ENCODE results near the gene DUSP22.

The DUSP22 gene

DNA sequence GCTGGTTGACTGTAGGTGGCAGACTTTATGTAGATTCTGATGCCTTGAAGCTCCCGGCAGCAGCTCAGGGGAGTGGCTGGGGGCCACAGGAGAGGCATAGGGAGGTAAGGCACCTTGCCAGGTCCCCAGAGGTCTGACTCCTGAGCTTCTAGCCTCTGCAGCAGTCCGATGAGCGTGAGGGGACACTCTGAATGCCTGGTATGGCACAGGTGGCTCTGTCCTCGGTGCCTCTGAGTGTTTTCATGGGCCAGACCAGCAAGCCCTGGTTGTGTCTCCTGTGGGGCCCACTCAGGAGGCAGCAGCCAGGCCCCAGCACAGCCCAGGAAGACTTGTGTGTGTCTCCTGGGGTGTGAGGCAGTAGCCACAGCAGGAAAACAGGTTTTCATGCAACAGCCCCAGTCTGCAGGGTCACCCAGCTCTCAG is 59.6 kb downstream of the DUSP22 start:
- DNase-seq (ENCODE audit: low spot score), result no peak

DNA sequence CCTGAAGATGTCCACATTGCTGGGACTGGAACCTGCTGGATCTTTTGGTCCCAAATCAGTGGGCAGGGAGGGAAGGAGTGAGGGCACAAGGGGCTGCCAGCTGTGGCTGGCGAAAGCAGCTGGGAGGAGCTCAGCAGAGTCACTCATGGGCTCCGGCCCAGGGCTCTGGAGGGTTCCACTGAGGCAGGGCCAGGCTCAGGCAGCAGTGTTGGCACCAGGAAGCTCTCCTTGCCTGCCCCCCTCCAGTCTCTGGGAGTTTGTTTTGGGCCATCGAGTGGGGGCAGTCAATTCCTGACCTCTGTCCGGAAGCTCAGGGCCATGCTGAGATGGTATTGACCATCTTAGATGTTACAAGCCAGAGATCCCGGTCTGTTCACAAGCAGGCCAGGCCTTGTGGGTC is 60.2 kb downstream of the DUSP22 start:
- DNase-seq (ENCODE audit: low spot score), result no peak

DNA sequence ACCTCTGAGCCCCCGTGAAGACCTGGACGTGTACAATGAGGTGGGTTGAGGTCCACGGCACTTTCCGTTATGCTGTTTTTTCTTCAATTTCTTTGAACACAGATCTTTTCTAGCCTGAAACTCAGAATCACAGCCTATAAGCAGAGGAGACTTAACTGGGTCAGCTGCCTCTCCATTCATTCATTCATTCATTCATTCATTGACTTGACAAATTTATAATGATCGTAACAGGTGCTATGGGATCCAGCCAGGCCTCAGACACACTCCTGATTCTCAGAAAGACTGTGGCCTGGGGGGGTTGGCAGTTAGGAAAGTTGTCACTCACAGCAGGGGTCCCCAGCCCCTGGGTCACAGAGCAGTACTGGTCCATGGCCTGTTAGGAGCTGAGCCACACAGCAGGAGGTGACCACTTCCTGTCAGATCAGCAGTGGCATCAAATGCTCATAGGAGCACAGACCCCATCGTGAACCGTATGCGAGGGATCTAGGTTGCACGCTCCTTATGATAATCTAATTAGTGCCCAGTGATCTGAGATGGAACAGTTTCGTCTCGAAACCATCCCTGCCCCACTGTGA is 60.7 kb downstream of the DUSP22 start:
- DNase-seq (ENCODE audit: low spot score), result no peak

DNA sequence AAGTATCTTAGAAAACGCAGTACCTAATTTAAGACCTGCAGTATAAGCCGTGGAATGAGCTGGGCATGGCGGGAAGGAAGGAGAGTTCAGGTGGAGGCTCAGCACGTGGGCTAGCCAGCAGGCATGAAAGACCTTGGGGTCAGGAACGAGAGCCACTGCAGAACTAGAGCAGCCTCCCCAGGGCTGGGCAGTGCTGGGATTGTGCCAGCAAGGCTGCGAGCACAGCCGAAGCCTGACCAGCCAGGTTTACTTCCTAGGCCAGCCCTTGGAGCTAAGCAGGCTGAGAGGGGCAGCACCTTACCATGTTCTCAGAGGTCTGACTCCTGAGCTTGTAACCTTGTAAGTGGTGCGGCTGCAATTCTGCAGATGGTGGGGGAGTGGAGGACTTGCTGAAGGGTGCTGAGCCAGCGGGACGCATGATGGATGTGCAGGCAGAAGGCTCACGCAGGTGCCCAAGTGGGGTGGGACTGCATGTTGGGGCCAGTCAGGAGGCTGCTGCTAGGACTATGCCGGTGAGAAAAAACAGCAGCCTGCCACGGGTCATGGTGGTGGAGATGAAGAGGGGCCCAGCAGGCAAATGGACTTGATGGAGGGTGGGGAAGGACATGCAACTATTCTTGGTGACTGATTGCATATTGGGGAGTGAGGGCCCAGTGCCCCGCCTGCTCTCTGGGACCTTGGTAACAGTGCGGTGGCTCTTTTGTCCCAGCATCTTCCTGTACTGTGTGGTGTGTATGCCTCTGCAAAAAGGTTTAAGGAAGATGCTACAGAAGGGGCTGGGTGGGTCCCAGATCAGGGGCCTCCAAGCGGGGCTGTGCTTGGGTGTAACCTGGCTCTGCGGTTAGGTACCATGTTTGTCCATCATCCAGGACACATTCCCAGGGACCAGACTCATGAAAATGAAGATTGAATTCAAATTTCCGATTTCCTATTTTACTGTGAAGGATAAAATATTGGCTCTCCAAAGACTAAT is 61.6 kb downstream of the DUSP22 start:
- DNase-seq (ENCODE audit: low spot score), result no peak

DNA sequence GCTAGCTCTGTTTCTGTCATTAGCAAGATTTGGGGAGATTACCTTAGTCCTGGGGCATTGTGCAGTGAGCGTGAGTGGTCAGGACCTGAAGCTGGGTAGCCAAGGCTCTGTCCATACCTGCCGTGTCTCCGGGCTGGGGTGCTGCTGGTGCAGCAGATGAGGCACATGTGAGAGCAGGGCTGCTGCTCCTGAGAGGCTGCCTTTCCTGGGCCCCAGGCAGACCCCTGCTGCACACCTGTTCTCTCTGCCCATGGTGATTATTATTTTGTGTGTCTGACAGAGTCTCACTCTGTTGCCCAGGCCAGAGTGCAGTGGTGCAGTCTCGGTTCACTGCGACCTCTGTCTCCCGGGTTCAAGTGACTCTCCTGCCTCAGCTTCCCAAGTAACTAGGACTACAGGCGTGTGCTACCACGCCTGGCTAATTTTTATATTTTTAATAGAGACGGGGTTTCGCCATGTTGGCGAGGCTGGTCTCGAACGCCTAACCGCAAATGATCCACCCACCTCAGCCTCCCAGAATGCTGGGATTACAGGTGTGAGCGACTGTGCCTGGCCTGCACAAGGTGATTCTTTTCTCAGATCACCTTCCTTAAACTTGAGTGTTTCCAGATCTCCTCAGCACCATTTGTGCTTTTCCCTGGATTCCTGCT is 62.5 kb downstream of the DUSP22 start:
- DNase-seq (ENCODE audit: low spot score), result no peak

DNA sequence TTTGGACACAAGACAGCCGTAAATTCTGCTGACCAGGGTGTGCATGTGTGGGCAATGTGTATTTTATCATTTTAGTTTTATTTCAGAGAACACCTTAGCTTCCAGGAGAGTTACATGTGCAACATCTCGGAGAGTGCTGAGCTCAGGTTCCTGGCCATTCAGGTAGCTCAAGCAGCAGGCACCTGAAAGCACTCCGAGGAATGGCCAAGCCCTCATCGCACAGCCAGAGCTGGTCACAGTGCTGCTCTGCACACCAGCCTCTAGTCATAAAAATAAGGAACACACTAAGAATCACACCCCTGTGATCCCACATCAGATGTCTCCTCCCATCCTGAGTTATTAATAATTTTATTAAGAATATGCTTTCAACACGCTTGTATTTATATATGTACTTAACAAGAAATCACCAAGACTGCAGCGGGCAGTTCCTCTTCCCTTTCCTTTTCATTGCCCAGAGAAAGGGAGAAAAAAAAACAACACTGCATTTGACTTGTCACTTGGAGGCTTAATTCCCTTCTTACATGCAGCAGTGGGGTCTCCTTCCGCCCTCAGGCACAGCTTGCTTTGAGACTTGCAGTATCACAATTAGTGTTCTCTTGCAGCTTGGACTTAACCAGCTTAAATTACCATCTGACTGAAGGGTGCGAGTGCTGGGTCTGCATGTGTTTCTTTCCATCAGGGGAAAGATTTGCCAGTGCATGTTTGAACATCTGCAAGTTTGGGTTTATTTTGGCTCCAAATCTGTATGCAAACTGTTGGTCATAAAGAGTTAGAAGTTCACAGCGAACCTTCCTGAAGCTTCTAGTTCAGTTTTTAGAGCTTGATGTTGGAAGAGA is 63.3 kb downstream of the DUSP22 start:
- no peak for DNase-seq (ENCODE audit: low spot score)

DNA sequence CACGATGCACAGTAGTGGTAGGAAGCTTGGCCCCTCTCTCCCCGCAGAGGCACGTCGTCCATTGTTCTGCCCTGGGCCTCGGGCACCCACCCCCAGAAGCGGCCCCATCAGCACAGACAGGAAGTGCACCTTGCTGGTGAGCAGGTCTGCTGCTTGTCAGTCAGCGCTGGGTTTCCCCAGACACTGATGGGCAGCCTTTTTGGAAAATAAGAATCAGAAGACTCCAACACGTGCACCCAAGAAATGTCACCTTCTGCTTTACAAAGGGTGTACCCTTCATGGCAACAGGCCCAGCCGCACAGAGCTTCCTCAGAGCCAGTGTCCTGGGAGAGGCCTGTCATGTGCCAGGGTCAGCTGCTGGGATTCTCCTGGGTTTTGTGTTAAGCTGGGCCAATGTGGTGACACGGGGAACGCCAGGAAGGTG is 64.6 kb downstream of the DUSP22 start:
- no peak for DNase-seq (ENCODE audit: low spot score)

DNA sequence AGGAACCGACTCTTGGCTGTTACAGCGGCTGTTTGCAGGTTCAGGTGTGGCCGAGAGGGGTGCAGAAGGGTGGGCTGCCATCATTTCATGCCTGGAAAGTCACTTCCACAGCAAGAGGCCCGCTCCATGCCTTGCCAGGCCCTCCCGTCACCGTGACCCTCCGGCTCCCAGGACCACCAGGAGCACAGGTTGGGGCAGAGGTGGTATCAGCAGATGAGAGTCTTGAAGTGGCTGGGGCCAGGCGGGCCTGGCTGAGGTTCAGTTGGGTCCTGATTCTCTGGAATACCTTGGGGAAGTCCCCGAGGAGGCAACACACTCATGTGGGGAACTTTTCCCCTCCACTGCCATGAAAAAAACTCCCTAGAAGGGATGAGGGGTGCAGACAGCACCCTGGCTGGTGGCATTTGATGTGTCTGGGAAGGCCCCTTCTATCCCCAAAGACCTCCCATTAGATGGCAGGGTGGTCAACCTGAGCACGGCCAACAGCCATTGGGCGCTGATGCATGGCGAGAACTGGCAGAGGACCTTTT is 65.0 kb downstream of the DUSP22 start:
- DNase-seq (ENCODE audit: low spot score), result no peak

DNA sequence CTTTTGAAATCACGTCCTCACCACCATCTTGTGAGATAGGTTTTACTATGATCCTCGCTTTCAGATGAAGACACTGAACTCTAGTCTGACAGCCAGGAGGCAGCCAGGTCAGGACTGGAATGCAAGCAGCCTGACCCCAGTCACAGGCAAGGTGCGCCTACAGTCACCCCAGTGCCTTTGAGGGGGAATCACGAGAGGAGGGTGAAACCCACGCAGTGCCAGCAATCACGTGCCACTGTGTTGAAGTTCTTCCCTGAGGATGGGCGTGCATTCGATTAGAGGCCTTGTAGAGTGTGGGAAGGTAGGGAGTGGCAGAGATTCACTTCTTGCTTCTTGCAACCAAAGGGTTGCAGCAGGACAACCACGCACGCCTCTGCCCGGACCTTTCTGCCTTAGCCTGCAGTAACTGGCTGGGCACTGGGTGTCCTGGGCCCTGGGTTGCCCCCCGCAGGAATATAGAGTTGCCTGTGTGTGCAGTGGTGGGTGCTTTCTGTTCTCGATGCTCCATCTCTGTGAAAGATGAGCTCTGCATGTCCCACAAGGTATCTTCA is 65.6 kb downstream of the DUSP22 start:
- DNase-seq (ENCODE audit: low spot score), result no peak

DNA sequence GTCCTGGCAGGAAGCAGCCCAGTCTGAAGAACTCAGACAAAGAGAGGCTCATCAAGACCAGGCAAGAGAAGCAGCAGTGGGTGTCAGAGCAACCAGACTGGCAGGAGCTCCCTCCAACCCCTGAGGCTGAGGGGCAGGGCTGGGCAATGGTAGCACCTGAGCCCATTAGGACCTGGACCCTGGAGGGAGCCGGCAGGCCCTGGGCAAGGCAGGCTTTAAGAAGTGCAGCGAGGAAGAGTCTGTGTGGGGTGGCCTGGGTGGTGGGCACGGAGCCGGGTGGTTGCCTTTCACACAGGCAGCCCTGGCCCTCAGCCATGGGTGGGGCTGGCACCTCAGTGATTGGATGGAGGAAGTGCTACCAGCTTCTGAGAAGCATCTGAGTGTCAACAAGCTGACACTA is 66.1 kb downstream of the DUSP22 start:
- no peak for DNase-seq (ENCODE audit: low spot score)

DNA sequence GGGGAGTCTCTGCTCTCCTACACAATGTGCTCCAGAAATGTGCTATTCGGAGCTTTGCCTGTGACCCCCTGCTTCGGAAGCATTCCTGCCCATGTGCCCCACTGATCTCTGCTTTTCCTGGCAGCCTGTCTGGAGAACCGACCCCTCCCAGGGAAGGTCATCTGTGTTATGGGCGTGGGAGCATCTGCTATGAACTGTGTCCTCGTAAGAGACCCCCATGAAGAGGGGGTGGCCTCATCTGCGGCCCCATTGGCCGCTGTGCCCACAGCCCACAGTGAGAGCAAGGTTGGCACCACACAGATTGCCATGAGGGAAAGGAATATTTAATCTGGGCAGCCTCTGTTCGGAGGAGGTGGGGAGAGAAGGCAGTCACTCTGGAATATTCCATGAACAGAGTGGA is 66.6 kb downstream of the DUSP22 start:
- no peak for DNase-seq (ENCODE audit: low spot score)

DNA sequence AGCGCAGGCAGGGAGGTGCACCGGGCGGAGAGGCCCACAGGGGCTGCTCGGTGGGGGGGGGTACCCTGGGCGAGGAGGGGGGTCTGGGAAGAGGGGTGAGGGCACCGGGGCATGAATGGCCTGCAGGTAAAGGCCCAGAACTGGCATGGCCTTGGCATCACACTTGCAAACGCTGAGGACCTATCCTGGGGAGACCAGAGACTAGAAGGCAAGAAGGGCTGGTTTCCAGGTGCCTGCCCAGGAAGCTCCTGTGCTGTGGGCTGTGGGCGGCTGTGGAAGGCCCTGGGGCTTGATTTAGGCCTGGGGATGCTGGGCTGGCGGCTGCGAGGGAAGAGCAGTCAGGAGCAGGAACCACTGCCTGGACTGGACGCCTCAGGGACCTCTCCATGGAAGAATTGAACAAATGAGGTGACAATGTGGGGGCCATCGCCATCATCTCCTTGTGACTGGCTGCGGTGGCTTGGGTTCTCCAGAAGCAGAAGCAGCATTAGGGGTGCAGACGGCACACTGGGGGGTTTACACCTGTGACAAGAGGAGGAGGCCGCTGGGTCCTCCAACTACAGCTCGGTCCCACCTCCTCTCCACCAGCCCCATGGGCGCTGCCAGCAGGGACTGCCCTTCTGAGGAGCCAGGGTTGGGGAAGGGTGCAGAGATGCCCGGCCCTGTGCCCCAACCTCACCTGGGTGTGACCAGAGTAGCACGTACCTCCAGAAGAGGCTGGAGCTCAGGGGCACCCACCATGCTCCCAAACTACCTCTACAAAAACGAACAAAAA is 67.2 kb downstream of the DUSP22 start:
- DNase-seq (ENCODE audit: low spot score), result no peak

DNA sequence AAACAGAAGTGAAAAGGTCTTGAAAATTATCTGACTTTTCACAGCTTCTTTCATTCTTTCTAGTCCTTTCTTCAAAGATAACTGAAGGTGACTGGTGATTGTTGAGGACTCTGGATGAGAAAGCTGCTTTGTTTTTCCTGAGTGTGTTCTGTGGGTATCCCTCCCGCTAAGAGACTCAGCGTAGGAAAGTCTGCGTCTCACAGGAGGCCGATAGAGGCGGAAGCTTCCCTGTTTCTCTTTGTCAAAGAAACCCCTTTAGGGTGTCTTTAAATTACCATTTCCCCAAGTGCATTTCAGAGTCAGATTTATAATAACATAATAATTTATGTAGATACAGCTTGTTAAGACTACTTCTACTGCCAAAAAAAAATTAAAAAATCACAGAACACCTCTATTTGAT is 68.1 kb downstream of the DUSP22 start:
- DNase-seq (ENCODE audit: low spot score), result no peak

DNA sequence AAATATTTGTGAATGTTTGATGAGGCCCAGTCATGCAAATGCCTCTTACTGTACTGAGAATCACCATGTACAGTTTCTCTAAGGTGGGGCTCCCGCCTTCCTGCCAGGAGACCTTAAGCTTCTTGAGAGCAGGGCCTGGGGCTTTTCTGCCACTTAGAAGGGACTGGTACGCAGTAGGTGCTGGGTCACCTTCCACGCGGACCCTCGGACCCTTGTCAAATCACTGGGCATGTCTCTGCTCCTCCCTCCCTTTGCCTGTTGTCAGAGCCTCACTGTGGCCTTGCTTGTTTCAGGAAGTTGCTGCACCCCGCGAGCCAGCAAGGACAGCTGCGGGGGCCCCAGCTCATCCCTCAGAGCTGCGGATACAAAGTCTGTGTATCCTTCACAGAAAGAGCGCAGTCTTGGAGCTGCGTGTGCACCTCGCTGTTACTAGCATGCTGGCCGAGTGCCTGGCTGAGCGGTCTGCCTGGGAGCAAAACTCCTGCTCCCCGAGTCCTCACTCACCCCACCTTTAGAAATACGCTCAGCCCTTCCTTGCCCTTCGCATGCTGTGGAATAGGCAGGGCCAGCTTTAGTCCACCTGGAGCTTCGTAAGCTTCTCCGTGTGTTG is 68.6 kb downstream of the DUSP22 start:
- DNase-seq (ENCODE audit: low spot score), result no peak

DNA sequence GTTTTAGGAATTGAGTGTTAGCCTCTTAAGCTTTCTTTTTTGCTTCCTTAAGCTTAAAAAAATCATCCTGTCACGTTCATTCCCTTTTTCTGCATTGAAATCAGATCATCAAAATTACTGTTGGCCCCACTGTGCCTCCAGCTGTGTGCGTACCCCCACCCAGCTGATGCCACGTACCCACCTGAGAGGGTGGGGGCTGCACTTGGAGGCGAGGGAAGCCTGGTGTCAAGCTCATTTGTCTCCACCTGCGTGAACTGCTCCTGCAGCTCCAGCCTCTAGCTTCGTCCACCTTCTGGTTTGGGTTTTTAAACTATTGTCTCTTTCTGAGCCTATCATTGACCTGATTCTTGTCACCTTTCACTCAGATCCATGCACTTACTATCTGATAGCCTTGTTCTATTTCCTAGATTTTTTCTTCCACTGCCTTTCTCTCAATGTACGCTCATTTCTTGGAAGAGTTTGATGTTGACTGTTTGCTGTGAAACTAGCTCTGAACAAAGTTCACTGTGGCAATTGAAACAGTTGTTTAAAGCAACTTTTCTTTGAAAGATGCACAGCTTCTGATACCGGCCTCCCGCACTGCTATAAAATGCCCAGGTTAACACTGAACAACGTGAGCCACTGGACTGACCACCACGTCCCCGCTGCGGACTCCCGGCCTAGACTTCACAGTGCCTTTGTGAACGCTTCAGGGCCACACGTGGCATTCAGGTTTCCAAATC is 69.3 kb downstream of the DUSP22 start:
- no peak for DNase-seq (ENCODE audit: low spot score)

DNA sequence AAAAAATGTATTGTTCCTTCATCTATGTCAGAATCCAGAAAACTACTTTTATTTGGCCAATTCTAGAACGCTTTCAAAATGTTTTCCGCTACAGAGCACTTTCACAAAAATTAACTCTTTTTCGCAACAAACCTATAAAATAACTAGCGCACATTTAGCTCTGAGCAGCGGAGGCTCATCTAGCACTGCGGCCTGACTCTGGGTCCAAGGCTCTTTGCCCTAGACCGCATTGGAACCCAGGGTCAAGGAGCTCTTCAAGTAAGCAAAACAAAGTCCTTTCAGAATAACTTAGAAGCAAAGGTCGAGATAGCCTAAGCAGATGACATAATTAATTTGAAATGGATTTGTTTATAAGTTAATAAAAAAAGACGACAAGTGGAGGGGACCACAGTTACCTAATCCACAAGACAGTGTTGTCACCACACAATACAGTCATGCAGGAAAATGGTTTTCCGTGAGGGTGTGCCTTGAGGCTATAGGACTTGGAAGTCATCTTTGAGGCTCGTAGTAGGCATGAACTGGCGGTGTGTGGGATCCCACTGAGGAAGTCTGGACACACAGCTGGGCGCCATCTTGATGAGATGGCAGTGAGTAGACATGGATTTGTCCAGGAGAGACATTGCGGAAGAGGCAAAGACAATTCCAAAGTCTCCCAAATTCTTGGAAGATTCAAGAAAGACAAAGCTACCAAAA is 70.1 kb downstream of the DUSP22 start:
- no peak for DNase-seq (ENCODE audit: low spot score)

DNA sequence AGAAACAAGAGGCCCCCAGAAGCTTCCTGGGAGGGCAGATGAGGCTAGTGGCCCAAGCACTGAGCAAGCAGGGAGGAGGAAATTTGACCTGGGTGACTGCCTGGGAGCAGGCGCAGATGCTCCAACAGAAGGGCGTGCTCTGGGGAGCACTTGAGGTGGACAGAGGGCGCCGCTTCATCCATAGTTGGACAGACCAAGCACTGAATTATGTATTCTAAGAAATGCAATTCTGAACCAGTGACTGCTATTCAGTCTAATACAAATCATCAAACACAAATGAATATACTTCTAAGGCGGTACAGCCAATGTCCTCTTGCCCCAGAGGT is 70.6 kb downstream of the DUSP22 start:
- DNase-seq (ENCODE audit: low spot score), result no peak

DNA sequence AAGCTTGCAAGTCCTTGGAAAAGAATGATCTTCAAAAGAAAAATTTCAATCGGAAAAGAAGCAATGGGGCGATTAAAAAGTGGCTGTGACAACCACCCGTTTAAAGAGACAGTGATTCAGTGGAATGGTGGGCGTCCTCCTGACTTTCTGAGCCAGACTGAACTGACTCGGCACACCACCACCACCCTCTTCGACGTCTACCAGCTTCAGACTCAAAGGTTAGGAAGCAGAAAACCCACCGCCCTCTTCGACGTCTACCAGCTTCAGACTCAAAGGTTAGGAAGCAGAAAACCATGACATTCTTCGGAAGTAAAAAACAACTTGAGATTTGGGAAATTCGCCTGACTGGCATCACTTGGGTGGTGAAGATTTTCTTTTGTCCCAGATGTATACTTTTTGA is 71.0 kb downstream of the DUSP22 start:
- DNase-seq (ENCODE audit: low spot score), result no peak

DNA sequence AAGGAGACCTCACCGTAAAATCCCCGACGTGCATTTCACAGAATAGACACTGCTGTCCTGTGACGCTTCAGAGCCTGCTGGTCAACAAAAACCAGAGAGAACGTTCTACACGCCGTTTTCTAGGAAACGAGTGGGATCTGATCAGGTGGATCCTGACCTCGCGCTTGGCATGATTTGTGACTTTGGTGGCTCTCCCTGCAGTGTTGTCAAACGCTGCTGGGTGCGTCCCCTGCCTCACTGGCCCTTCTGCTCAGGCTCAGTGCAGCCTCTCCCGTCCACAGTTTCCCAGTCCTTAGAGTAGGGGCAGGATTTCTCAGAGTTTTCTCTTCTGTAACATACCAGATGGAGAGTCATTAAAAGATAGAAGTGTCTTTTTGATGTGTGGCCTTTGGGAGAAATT is 71.6 kb downstream of the DUSP22 start:
- no peak for DNase-seq (ENCODE audit: low spot score)

All from AG20443 (cell line).